Right cardiac atrium (tissue), 5 donors: ENCODE results near the gene TIAM2. TPM values are rescaled to one million over a fixed set of nuclear protein-coding genes. Genes with fewer than 3 reads are reported as not detected.

Source experiments
- ATAC-seq, 2 donors: fragments of 200-7000 bp; cut with Tn5 transposase; one replicate each; pipeline versions ENCODE4 v1.8.0 to v1.9.1; 2020; ENCODE audit warnings: moderate library complexity in 2 of 2, mild to moderate bottlenecking in 1 of 2
- DNase-seq, 3 donors: peaks; one replicate each; pipeline ENCODE4 v3.0.0-alpha.2; 2020
- H3K27ac ChIP-seq: one replicate; pipeline ENCODE4 v1.5.1; 2013; ENCODE audit warnings: mild to moderate bottlenecking, low read length, control low read depth, moderate library complexity
- H3K27me3 ChIP-seq: one replicate; pipeline ENCODE4 v1.6.1; 2013; ENCODE audit not compliant: control insufficient read depth, insufficient read depth
- H3K4me1 ChIP-seq: one replicate; pipeline ENCODE4 v1.6.1; 2013; ENCODE audit warnings: low read length; ENCODE audit not compliant: control insufficient read depth, insufficient read depth
- H3K4me3 ChIP-seq: one replicate; pipeline ENCODE4 v1.5.1; 2013; ENCODE audit warnings: low read length, control low read depth
- H3K9me3 ChIP-seq: one replicate; pipeline ENCODE4 v1.6.1; 2013; ENCODE audit warnings: low read length; ENCODE audit not compliant: control insufficient read depth
- WGBS: extraction: QIAGEN DNeasy Blood & Tissue Kit; methylation state at CpG from one replicate; pipeline ENCODE4 v1.1.7; 2013; 5-methylcytosine and 5-hydroxymethylcytosine counted together
- intact Hi-C, 4 donors: fragments of 100-400 bp; cut with DNase I; formaldehyde crosslinking; loops; one replicate each; pipeline versions ENCODE4 v1.11.0 to v1.14.0; 2022 to 2023
- polyA plus RNA-seq: library from polyadenylated mRNA; stranded (reverse); fragments of 200-250 nt; gene quantifications from one replicate; pipeline ENCODE4 v1.2.3, GENCODE V29; 2013
- total RNA-seq, 4 donors: library from RNA; stranded (reverse); fragmentation: NEBNext Ultra II Directional; extraction: Animal tissue kit (Norgen Biotek cat#: 25700); gene quantifications; one replicate each; pipeline ENCODE4 v1.2.1, GENCODE V29; 2021
- donor health status: healthy with polysubstance abuse.
- donor health status: DM: no; HTN: yes; CAD: no.
- donor health status: DM: no; HTN: no; CAD: no.
- donor health status: DM: no; HTN: yes; CAD: no; lungs with severe emphysema.
- donor health status: DM: yes; HTN: yes; CAD: no.

The TIAM2 gene
- total and polyA plus RNA-seq, 5 donors = 6.6 to 13.9 (median 11.8) TPM

DNA sequence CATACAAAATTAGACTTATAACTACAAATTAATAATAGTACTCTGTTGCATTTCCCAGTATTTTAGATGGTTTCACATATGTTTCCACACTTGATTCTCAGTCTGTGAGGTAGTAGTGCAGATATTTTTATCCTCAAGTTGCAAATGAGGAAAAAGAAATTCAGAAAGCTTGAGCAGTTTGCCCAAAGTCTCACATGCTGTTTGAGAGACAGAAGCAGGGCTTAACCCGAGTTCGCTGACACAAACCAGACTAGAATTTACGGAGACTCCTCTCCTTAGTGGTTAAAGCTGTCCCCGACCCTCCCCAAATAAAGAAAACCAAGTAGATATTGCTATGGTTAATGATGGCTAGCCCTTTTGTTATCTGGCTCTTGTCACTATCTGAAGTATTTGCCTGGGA lies 126.2 kb downstream of the TIAM2 start:
- intact Hi-C loops = no loop called here
- 47% methylated on average over 4 of the region's 4 CpGs for WGBS
- Histone ChIP-seq H3K27me3 (no peaks in the 10 kb centered on the region), H3K4me1 (no peaks in the 10 kb centered on the region), H3K9me3 (no peaks in the 10 kb centered on the region), H3K4me3 (no peak overlapping the region), H3K27ac (no peak overlapping the region)
- ATAC-seq = peak in 1 of 2 donors; percentile 11
- DNase-seq = no peak

- Histone ChIP-seq H3K4me1 (no peaks in the 10 kb centered on the region), H3K4me3 (no peak overlapping the region), H3K9me3 (no peaks in the 10 kb centered on the region), H3K27ac (no peak overlapping the region), H3K27me3 (no peaks in the 10 kb centered on the region)
- 21% methylated on average over 11 of the region's 11 CpGs for WGBS
- intact Hi-C loops = no loop called here
- peak; percentile 80 to 82 for ATAC-seq
- DNase-seq = peak; percentile 32 to 59 (median 59)
Observed at GRCh38 chr6:155121699-155122098, 126.6 kb downstream of the TIAM2 start.

GRCh38 chr6:155122199-155122950 lies 127.3 kb downstream of the TIAM2 start:
- 92% methylated on average over 6 of the region's 6 CpGs for WGBS
- H3K27me3 ChIP-seq = no peaks in the 10 kb centered on the region
- intact Hi-C loops = no loop called here
- no peaks in the 10 kb centered on the region for H3K4me1 ChIP-seq
- ATAC-seq (no peak), DNase-seq (no peak)
- no peak overlapping the region for H3K27ac ChIP-seq
- H3K9me3 ChIP-seq = no peaks in the 10 kb centered on the region
- no peak overlapping the region for H3K4me3 ChIP-seq

GRCh38 chr6:155123520-155123919 lies 128.4 kb downstream of the TIAM2 start:
- no peaks in the 10 kb centered on the region for H3K9me3 ChIP-seq
- ATAC-seq = no peak

GRCh38 chr6:155125906-155126305 lies 130.8 kb downstream of the TIAM2 start:
- no peak for DNase-seq
- intact Hi-C loops = no loop called here
- Histone ChIP-seq H3K4me1 (no peaks in the 10 kb centered on the region), H3K9me3 (no peaks in the 10 kb centered on the region), H3K27me3 (no peaks in the 10 kb centered on the region), H3K4me3 (no peak overlapping the region), H3K27ac (no peak overlapping the region)
- WGBS = 82% methylated on average over 2 of the region's 2 CpGs
- ATAC-seq = no peak

More at GRCh38 chr6:155123520-155123919, 128.4 kb downstream of the TIAM2 start:
- DNase-seq = no peak
- intact Hi-C loops = no loop called here
- H3K4me3 ChIP-seq = no peak overlapping the region
- no peaks in the 10 kb centered on the region for H3K27me3 ChIP-seq
- H3K27ac ChIP-seq = no peak overlapping the region
- H3K4me1 ChIP-seq = no peaks in the 10 kb centered on the region
- 93% methylated on average over 11 of the region's 11 CpGs for WGBS

- Histone ChIP-seq H3K4me3 (no peak overlapping the region), H3K9me3 (no peaks in the 10 kb centered on the region), H3K27me3 (no peaks in the 10 kb centered on the region), H3K4me1 (no peaks in the 10 kb centered on the region), H3K27ac (no peak overlapping the region)
- DNase-seq (peak in 1 of 3 donors; percentile 22), ATAC-seq (peak in 1 of 2 donors; percentile 76)
- 72% methylated on average over 10 of the region's 10 CpGs for whole genome bisulfite sequencing
- intact Hi-C loops = no loop called here
Observed at GRCh38 chr6:155126727-155127439, 131.8 kb downstream of the TIAM2 start.

- no peak overlapping the region for H3K27ac ChIP-seq
- H3K27me3 ChIP-seq = no peaks in the 10 kb centered on the region
- WGBS = 91% methylated on average over 4 of the region's 4 CpGs
- H3K4me3 ChIP-seq = no peak overlapping the region
- H3K4me1 ChIP-seq = no peaks in the 10 kb centered on the region
- DNase-seq (no peak), ATAC-seq (no peak)
- intact Hi-C loops = no loop called here
- no peaks in the 10 kb centered on the region for H3K9me3 ChIP-seq
Observed at GRCh38 chr6:155128977-155129376, 133.9 kb downstream of the TIAM2 start.

- no peak overlapping the region for H3K4me3 ChIP-seq
- no peaks in the 10 kb centered on the region for H3K9me3 ChIP-seq
- intact Hi-C loops = no loop called here
- no peak overlapping the region for H3K27ac ChIP-seq
- ATAC-seq (no peak), DNase-seq (no peak)
- H3K4me1 ChIP-seq = no peaks in the 10 kb centered on the region
- no peaks in the 10 kb centered on the region for H3K27me3 ChIP-seq
- WGBS = 96% methylated on average over 14 of the region's 14 CpGs
Observed at GRCh38 chr6:155129744-155130143, 134.6 kb downstream of the TIAM2 start.

DNA sequence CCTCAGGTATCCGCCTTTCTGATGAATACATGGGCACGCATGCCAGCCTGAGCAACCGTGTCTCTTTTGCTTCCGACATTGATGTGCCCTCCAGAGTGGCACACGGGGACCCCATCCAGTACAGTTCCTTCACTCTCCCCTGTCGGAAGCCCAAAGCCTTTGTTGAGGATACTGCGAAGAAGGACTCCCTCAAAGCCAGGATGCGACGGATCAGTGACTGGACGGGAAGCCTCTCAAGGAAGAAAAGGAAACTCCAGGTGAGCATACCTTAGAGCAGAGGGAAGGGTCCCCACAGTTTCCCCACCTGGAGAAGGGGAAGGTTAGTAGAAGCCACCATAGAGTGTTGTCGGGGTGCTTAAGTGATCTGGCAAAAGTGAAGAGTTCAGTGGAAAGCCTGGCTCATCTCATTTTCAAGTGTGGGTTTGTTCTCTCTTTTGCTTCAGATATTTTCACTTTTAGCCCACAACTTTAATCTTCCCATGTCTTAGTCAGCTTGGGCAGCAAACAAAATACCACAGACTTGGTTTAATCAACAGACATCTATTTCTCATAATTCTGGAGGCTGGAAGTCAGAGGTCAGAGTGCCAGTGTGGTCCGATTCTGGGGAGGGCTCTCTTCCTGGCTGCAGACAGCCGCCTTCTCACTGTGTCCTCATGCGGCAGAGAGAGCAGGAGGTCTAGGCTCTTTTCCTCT lies 135.2 kb downstream of the TIAM2 start:
- ATAC-seq (no peak), DNase-seq (no peak)
- intact Hi-C loops = no loop called here
- Histone ChIP-seq H3K27ac (no peak overlapping the region), H3K4me1 (no peaks in the 10 kb centered on the region), H3K4me3 (no peak overlapping the region), H3K9me3 (no peaks in the 10 kb centered on the region), H3K27me3 (no peaks in the 10 kb centered on the region)
- WGBS = 88% methylated on average over 14 of the region's 14 CpGs

- Histone ChIP-seq H3K4me1 (no peaks in the 10 kb centered on the region), H3K4me3 (no peak overlapping the region), H3K27ac (no peak overlapping the region), H3K27me3 (no peaks in the 10 kb centered on the region), H3K9me3 (no peaks in the 10 kb centered on the region)
- DNase-seq (no peak), ATAC-seq (no peak)
- intact Hi-C loops = no loop called here
- WGBS = 87% methylated on average over 9 of the region's 9 CpGs
Observed at GRCh38 chr6:155132617-155133016, 137.5 kb downstream of the TIAM2 start.

- Histone ChIP-seq H3K4me1 (peaks cover 3% of the 10 kb centered on the region), H3K27ac (no peak overlapping the region), H3K9me3 (no peaks in the 10 kb centered on the region), H3K27me3 (no peaks in the 10 kb centered on the region), H3K4me3 (no peak overlapping the region)
- WGBS = 45% methylated on average over 1 of the region's 1 CpG
- peak; percentile 64 to 85 for ATAC-seq
- no peak for DNase-seq
- intact Hi-C loops = no loop called here
Observed at GRCh38 chr6:155141002-155141401, 145.9 kb downstream of the TIAM2 start.
